ENCODE data around the gene GUCY2F.

DNA sequence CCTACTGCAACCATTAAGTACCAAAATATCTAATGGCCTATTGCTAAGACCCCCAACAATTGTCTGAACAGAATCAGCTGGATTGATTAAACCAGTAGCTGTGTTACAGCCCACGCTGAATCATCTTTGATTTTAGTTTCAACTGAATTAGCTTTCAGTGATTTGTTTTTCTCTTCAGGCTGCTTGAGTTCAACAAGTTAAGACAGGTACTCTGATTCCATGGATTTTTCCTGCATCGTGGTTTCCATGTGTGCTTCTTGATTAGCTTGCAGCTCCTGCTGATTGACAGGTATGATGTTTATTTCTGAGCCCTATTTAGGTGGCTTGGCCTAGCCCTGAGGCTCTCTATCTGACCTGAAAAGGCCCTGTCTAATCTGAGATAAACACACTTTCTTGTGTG, 91.3 kb downstream of the GUCY2F start:
- TF ChIP-seq, protein P1, sequence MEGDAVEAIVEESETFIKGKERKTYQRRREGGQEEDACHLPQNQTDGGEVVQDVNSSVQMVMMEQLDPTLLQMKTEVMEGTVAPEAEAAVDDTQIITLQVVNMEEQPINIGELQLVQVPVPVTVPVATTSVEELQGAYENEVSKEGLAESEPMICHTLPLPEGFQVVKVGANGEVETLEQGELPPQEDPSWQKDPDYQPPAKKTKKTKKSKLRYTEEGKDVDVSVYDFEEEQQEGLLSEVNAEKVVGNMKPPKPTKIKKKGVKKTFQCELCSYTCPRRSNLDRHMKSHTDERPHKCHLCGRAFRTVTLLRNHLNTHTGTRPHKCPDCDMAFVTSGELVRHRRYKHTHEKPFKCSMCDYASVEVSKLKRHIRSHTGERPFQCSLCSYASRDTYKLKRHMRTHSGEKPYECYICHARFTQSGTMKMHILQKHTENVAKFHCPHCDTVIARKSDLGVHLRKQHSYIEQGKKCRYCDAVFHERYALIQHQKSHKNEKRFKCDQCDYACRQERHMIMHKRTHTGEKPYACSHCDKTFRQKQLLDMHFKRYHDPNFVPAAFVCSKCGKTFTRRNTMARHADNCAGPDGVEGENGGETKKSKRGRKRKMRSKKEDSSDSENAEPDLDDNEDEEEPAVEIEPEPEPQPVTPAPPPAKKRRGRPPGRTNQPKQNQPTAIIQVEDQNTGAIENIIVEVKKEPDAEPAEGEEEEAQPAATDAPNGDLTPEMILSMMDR (IDR thresholded peaks at IDR 0.05; ENCODE audit: low read depth, low read length, poor library complexity, severe bottlenecking), result no peak
- TF ChIP-seq EZH2phosphoT487 (IDR thresholded peaks at IDR 0.05; ENCODE audit: borderline replicate concordance, low read length), result no peak

Data from DOHH2 (cell line).